Endothelial cell of umbilical vein (primary cell): Measurements from ENCODE around the gene SELENOV. TPM values are rescaled to one million over a fixed set of nuclear protein-coding genes. Genes with fewer than 3 reads are reported as not detected.

Source experiments
- BruUV-seq: library from RNA; stranded (reverse); fragments of 400-500 nt; replicated peaks from 2 replicates; lab custom pipeline; 2021; lab: Mats Ljungman, UMichigan
- CTCF ChIA-PET: fragments of 300-600, 350-600 bp; sonication (Branson Sonifier 250); formaldehyde crosslinking; loops from one replicate; lab custom pipeline; 2021; ENCODE audit warnings: antibody characterized with exemption, inconsistent platforms; lab: Charles Lee
- POLR2A ChIA-PET: fragments of 300-600, 350-600 bp; sonication (Branson Sonifier 250); formaldehyde crosslinking; loops from one replicate; lab custom pipeline; 2021; ENCODE audit warnings: antibody characterized with exemption, inconsistent platforms; lab: Charles Lee
- DNase-seq: peaks from one replicate; pipeline ENCODE4 v3.0.0-alpha.2; 2011; ENCODE audit warnings: low read depth, low spot score
- FAIRE-seq: peaks from 2 replicates; lab custom pipeline; 2011; peaks lifted over from hg19 to GRCh38; lab: Jason Lieb, UNC
- H2AFZ ChIP-seq: 2 replicates; pipeline ENCODE4 v1.6.0; 2012; ENCODE audit warnings: low read depth, low read length, control low read depth, inconsistent platforms
- H3K27ac ChIP-seq: 2 replicates; pipeline ENCODE4 v1.5.1; 2011; ENCODE audit warnings: low read depth, mild to moderate bottlenecking, control low read depth, low read length, moderate library complexity; ENCODE audit not compliant: insufficient read depth
- H3K27me3 ChIP-seq, 2 experiments: 2 replicates each; pipeline versions ENCODE4 v1.6.0 to v1.6.1; 2011; ENCODE audit warnings: low read length in 2 of 2, mixed read lengths in 1 of 2; ENCODE audit not compliant: control insufficient read depth in 2 of 2, insufficient read depth in 2 of 2
- H3K36me3 ChIP-seq, 2 experiments: 2 replicates in 1 of 2; 3 replicates in 1 of 2; pipeline ENCODE4 v1.5.1; 2011; ENCODE audit warnings: low read length in 2 of 2, mild to moderate bottlenecking in 1 of 2, moderate library complexity in 1 of 2; ENCODE audit not compliant: control insufficient read depth in 2 of 2, insufficient read depth in 2 of 2; ENCODE audit errors: extremely low read depth in 1 of 2
- H3K4me1 ChIP-seq: 3 replicates; pipeline ENCODE4 v1.5.1; 2011; ENCODE audit warnings: mild to moderate bottlenecking, low read length; ENCODE audit not compliant: control insufficient read depth, insufficient read depth; ENCODE audit errors: extremely low read depth
- H3K4me2 ChIP-seq: 2 replicates; pipeline ENCODE4 v1.6.1; 2011; ENCODE audit warnings: low read length, control low read depth, mixed read lengths; ENCODE audit not compliant: insufficient read depth
- H3K4me3 ChIP-seq, 3 experiments: fragments of 200-600 bp in 1 of 3; sonication (generic), shearing (Covaris generic) in 1 of 3; replicated peaks in 1 of 3; 2 replicates each; pipeline ENCODE4 v1.5.1; 2011 to 2016; ENCODE audit warnings: control low read depth in 3 of 3, low read length in 3 of 3, mild to moderate bottlenecking in 2 of 3, inconsistent platforms in 1 of 3, low read depth in 1 of 3, moderate library complexity in 1 of 3; ENCODE audit not compliant: insufficient read depth in 1 of 3
- H3K79me2 ChIP-seq: 2 replicates; pipeline ENCODE4 v1.6.0; 2012; ENCODE audit warnings: low read length, inconsistent platforms; ENCODE audit not compliant: control insufficient read depth, insufficient read depth
- H3K9ac ChIP-seq: replicated peaks from 2 replicates; pipeline ENCODE3; 2011; ENCODE audit warnings: low read length, control low read depth; ENCODE audit not compliant: insufficient read depth; ENCODE audit errors: extremely low read depth
- H3K9me1 ChIP-seq: replicated peaks from 3 replicates; pipeline ENCODE4 v1.6.0; 2011; ENCODE audit warnings: mild to moderate bottlenecking, low read length; ENCODE audit not compliant: control insufficient read depth, insufficient read depth; ENCODE audit errors: extremely low read depth
- H3K9me3 ChIP-seq: replicated peaks from 2 replicates; pipeline ENCODE4 v1.5.1; 2012; ENCODE audit warnings: low read length, inconsistent platforms; ENCODE audit not compliant: control insufficient read depth, insufficient read depth
- H4K20me1 ChIP-seq: replicated peaks from 2 replicates; pipeline ENCODE3; 2011; ENCODE audit warnings: mild to moderate bottlenecking, low read length; ENCODE audit not compliant: control insufficient read depth, insufficient read depth; ENCODE audit errors: extremely low read depth
- CTCF ChIP-seq, 2 donors: IDR thresholded peaks; 1 replicate in 1 of 2; 2 replicates in 1 of 2; pipeline ENCODE4 v1.5.1; 2011; ENCODE audit warnings: low read length in 2 of 2, mild to moderate bottlenecking in 2 of 2, moderate library complexity in 2 of 2, control low read depth in 1 of 2, inconsistent platforms in 1 of 2, low read depth in 1 of 2; ENCODE audit not compliant: insufficient read depth in 1 of 2; ENCODE audit errors: extremely low read depth in 1 of 2
- EZH2 ChIP-seq: IDR thresholded peaks from 2 replicates; pipeline ENCODE4 v1.6.1; 2012; ENCODE audit warnings: borderline replicate concordance, low read depth, mild to moderate bottlenecking, moderate library complexity, low read length, inconsistent platforms; ENCODE audit not compliant: severe bottlenecking
- FOS ChIP-seq: IDR thresholded peaks from 2 replicates; pipeline ENCODE4 v1.6.1; 2011; ENCODE audit warnings: mild to moderate bottlenecking, low read length, moderate library complexity, borderline replicate concordance; ENCODE audit not compliant: insufficient read depth
- GATA2 ChIP-seq: IDR thresholded peaks from 2 replicates; pipeline ENCODE4 v1.7.0; 2011; ENCODE audit warnings: low read depth, mild to moderate bottlenecking, moderate library complexity, mixed read lengths, low read length; ENCODE audit not compliant: insufficient read length, insufficient read depth
- JUN ChIP-seq: IDR thresholded peaks from 2 replicates; pipeline ENCODE4 v1.6.1; 2011; ENCODE audit warnings: borderline replicate concordance, low read depth; ENCODE audit not compliant: insufficient read length, insufficient read depth
- MYC ChIP-seq: IDR thresholded peaks from one replicate; pipeline ENCODE4 v1.6.1; 2011; ENCODE audit warnings: mild to moderate bottlenecking, low read depth, low read length
- POLR2A ChIP-seq: IDR thresholded peaks from 2 replicates; pipeline ENCODE4 v1.6.1; 2012; ENCODE audit warnings: low read depth, mild to moderate bottlenecking, control low read depth, low read length
- POLR2AphosphoS5 ChIP-seq: IDR thresholded peaks from 2 replicates; pipeline ENCODE4 v1.6.1; 2012; ENCODE audit warnings: low read depth, mild to moderate bottlenecking, control low read depth, low read length, moderate library complexity; ENCODE audit not compliant: insufficient read depth
- dilution Hi-C: fragments of 300-500 bp; cut with MboI; formaldehyde crosslinking; loops from one replicate; pipeline ENCODE4 v1.15.0; 2019; ENCODE audit warnings: low sequenced_read_pairs; ENCODE audit not compliant: extremely low pct_ligation_motif_present
- intact Hi-C: fragments of 100-400 bp; cut with micrococcal nuclease; formaldehyde crosslinking; loops from one replicate; pipeline ENCODE4 v1.10.0; 2022
- polyA plus RNA-seq, 4 experiments: library from polyadenylated mRNA; depleted of rRNA in 3 of 4; stranded (reverse) in 3 of 4; unstranded in 1 of 4; fragments of >200 nt; gene quantifications; 2 replicates each; pipeline versions ENCODE4 v1.2.1 to v1.2.3, GENCODE V29; 2011 to 2012; ENCODE audit warnings: missing spikeins in 1 of 4
- total RNA-seq: library from RNA; stranded (reverse); gene quantifications from 2 replicates; pipeline ENCODE4 v1.2.3, GENCODE V29; 2021
- TF ChIP-seq, protein P1 (sequence below): IDR thresholded peaks from 2 replicates; pipeline ENCODE4 v1.6.1; 2011; ENCODE audit not compliant: insufficient read depth, insufficient read length

SELENOV gene
- total and polyA plus RNA-seq, 2 donors (not counting 3 experiments of a cell fraction or from before 2014, with no cell fraction given), result not detected

DNA sequence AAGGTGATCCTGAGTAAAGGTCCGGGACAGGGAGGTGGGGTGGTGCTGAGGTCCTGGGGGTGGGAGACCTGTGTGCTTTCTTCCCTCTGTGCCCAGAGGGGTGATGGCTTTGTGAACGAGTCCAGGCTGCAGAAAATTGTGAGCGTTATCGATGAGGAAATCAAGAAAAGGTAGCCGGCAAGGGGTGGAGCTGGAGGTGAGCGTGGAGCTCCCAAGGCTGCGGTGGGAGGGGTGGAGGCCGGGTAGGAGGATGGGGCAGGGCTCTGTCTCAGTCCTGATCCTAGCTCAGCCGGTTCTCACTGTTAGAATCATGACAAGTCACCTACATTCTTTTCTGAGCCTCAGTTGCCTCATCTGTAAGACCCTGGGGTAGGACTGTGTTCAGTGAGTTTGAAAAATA is 4.0 kb downstream of the SELENOV start:
- DNase-seq, result no peak
- Histone ChIP-seq H3K9ac (no peak overlapping the region), H3K4me2 (no peak overlapping the region), H3K9me1 (no peaks in the 10 kb centered on the region), H3K4me3 (no peak overlapping the region), H3K79me2 (no peaks in the 10 kb centered on the region), H4K20me1 (no peaks in the 10 kb centered on the region), H3K36me3 (no peaks in the 10 kb centered on the region), H3K4me1 (no peaks in the 10 kb centered on the region), H3K9me3 (no peaks in the 10 kb centered on the region), H3K27ac (no peak overlapping the region), H3K27me3 (peaks cover 33 to 38% of the 10 kb centered on the region in 2 experiments), H2AFZ (no peak overlapping the region)
- no TSS peak for BruUV-seq
- CTCF ChIA-PET, result interaction anchor here (1.2 to 1.8 kb wide), 3 partner anchors 13 to 16 kb away, joined by 3 to 7 read pairs (median 4); partner anchors contain the start of gene EID2B
- no peak for FAIRE-seq
- TF ChIP-seq POLR2A (no peak), GATA2 (no peak), CTCF (IDR thresholded peaks at IDR 0.05; ENCODE audit: extremely low read depth in 1 of 2, insufficient read depth in 1 of 2, low read depth in 1 of 2, low read length in 2 of 2) (no peak), MYC (no peak), POLR2AphosphoS5 (no peak), EZH2 (no peak), JUN (no peak), FOS (no peak)
- TF ChIP-seq, protein P1, sequence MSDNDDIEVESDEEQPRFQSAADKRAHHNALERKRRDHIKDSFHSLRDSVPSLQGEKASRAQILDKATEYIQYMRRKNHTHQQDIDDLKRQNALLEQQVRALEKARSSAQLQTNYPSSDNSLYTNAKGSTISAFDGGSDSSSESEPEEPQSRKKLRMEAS, result no peak
- POLR2A ChIA-PET, result interaction anchor here (0.6 kb wide), 1 partner anchor 57 kb away, joined by 4 read pairs; no protein-coding TSS in a partner anchor
- dilution Hi-C loops (no loop called here), intact Hi-C loops (no loop called here)
